Keratinocyte (primary cell): ENCODE measurements around the gene ADAT3. TPM values are rescaled to one million over a fixed set of nuclear protein-coding genes. Genes with fewer than 3 reads are reported as not detected.
A peak's percentile ranks its signal among the peaks of the same experiment; 100 is the strongest.

Experiments used
- DNase-seq: peaks from one replicate; pipeline ENCODE4 v3.0.0-alpha.2; 2011; ENCODE audit warnings: low read depth, missing footprints, low spot score
- FAIRE-seq: peaks from 2 replicates; lab custom pipeline; 2011; peaks lifted over from hg19 to GRCh38; lab: Jason Lieb, UNC
- H2AFZ ChIP-seq: 2 replicates; pipeline ENCODE4 v1.6.0; 2012; ENCODE audit warnings: low read length, control low read depth, inconsistent platforms; ENCODE audit not compliant: control insufficient read depth
- H3K27ac ChIP-seq: 2 replicates; pipeline ENCODE4 v1.5.1; 2011; ENCODE audit warnings: low read length; ENCODE audit not compliant: control insufficient read depth, insufficient read depth
- H3K27me3 ChIP-seq: 3 replicates; pipeline ENCODE4 v1.6.0; 2011; ENCODE audit warnings: low read length; ENCODE audit not compliant: control insufficient read depth, insufficient read depth; ENCODE audit errors: extremely low read depth
- H3K36me3 ChIP-seq, 2 experiments: 2 replicates in 1 of 2; 3 replicates in 1 of 2; pipeline ENCODE4 v1.5.1; 2011; ENCODE audit warnings: low read length in 2 of 2, mild to moderate bottlenecking in 1 of 2; ENCODE audit not compliant: control insufficient read depth in 2 of 2, insufficient read depth in 2 of 2; ENCODE audit errors: extremely low read depth in 1 of 2
- H3K4me1 ChIP-seq: 3 replicates; pipeline ENCODE4 v1.5.1; 2011; ENCODE audit warnings: low read length; ENCODE audit not compliant: control insufficient read depth, insufficient read depth; ENCODE audit errors: extremely low read depth
- H3K4me2 ChIP-seq: 3 replicates; pipeline ENCODE4 v1.6.0; 2011; ENCODE audit warnings: low read depth, low read length; ENCODE audit not compliant: control insufficient read depth, insufficient read depth; ENCODE audit errors: extremely low read depth
- H3K4me3 ChIP-seq, 3 experiments: fragments of 200-600 bp in 1 of 3; sonication (generic) in 1 of 3; 2 replicates in 2 of 3; 3 replicates in 1 of 3; pipeline ENCODE4 v1.5.1; 2011 to 2016; ENCODE audit warnings: low read length in 3 of 3, mild to moderate bottlenecking in 3 of 3, control low read depth in 2 of 3, inconsistent platforms in 1 of 3, low read depth in 1 of 3, mixed read lengths in 1 of 3, mixed run types in 1 of 3, moderate library complexity in 1 of 3; ENCODE audit not compliant: control insufficient read depth in 2 of 3, insufficient read depth in 2 of 3; ENCODE audit errors: extremely low read depth in 1 of 3
- H3K79me2 ChIP-seq: 2 replicates; pipeline ENCODE4 v1.6.0; 2012; ENCODE audit warnings: low read length; ENCODE audit not compliant: control insufficient read depth, insufficient read depth
- H3K9ac ChIP-seq: 3 replicates; pipeline ENCODE4 v1.6.0; 2011; ENCODE audit warnings: low read length; ENCODE audit not compliant: control insufficient read depth, insufficient read depth; ENCODE audit errors: extremely low read depth
- H3K9me1 ChIP-seq: 3 replicates; pipeline ENCODE4 v1.6.0; 2011; ENCODE audit warnings: low read length; ENCODE audit not compliant: control insufficient read depth, insufficient read depth; ENCODE audit errors: extremely low read depth
- H3K9me3 ChIP-seq: 2 replicates; pipeline ENCODE4 v1.5.1; 2012; ENCODE audit warnings: low read depth, low read length; ENCODE audit not compliant: control insufficient read depth
- H4K20me1 ChIP-seq: 3 replicates; pipeline ENCODE4 v1.6.0; 2011; ENCODE audit warnings: low read length; ENCODE audit not compliant: control insufficient read depth, insufficient read depth; ENCODE audit errors: extremely low read depth
- EZH2 ChIP-seq: IDR thresholded peaks from one replicate; pipeline ENCODE4 v1.6.1; 2012; ENCODE audit warnings: inconsistent platforms, mild to moderate bottlenecking, low read length, moderate library complexity
- dilution Hi-C: fragments of 300-500 bp; cut with MboI; formaldehyde crosslinking; loops from one replicate; pipeline ENCODE4 v1.7.0; 2020; ENCODE audit warnings: low sequenced_read_pairs; ENCODE audit not compliant: extremely low pct_ligation_motif_present
- polyA plus RNA-seq, 5 experiments: library from polyadenylated mRNA; depleted of rRNA in 3 of 5; stranded (reverse) in 3 of 5; stranded (forward) in 1 of 5; unstranded in 1 of 5; fragments of >200 nt; gene quantifications; 1 replicate in 1 of 5; 2 replicates in 3 of 5; 3 replicates in 1 of 5; pipeline versions ENCODE4 v1.2.1 to v1.2.3, GENCODE V29; 2011 to 2012; ENCODE audit warnings: missing spikeins in 2 of 5, low read depth in 1 of 5, low replicate concordance in 1 of 5
- TF ChIP-seq, protein P1 (sequence below), 3 experiments: IDR thresholded peaks in 1 of 3; conservative IDR thresholded peaks in 1 of 3; optimal IDR thresholded peaks in 1 of 3; 2 replicates in 2 of 3; 3 replicates in 1 of 3; pipeline versions ENCODE3 to v1.5.1; 2011; ENCODE audit warnings: low read length in 3 of 3, mild to moderate bottlenecking in 3 of 3, moderate library complexity in 2 of 3, control low read depth in 1 of 3, inconsistent platforms in 1 of 3; ENCODE audit not compliant: insufficient read depth in 2 of 3; ENCODE audit errors: extremely low read depth in 1 of 3

Gene ADAT3
- polyA plus RNA-seq, 1 donor (not counting 4 experiments of a cell fraction or from before 2014, with no cell fraction given) = 0.55 TPM

DNA sequence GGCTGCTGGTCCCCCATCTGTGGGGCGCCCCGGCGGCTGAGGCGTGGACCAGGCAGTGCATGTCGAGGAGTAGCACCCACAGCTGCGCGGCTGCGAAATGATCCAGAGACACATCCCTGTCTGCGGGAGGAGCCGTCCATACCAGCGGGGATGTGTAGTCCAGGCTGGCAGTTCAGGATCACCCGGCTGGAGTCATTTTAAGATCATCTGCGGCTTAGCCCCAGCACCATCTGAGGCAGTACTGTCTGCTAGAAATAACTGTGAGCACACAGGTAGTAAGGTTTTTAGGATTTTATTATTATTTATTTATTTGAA is 3.1 kb downstream of the ADAT3 start:
- DNase-seq (no peak), FAIRE-seq (no peak)
- Histone ChIP-seq H3K4me2 (peak overlapping the region; percentile 92), H3K9me1 (peaks cover 1% of the 10 kb centered on the region), H3K79me2 (peaks cover 64% of the 10 kb centered on the region), H3K36me3 (peaks cover 5 to 7% of the 10 kb centered on the region in 2 experiments), H3K9ac (peak overlapping the region; percentile 73), H3K27me3 (no peaks in the 10 kb centered on the region), H3K4me1 (peaks cover 38% of the 10 kb centered on the region), H3K9me3 (no peaks in the 10 kb centered on the region), H4K20me1 (peaks cover 5% of the 10 kb centered on the region), H3K27ac (no peak overlapping the region), H2AFZ (peak overlapping the region; percentile 10), H3K4me3 (peak overlapping the region; percentile 32 to 64 (median 64))
- dilution Hi-C loops = no loop called here
- TF ChIP-seq, protein P1, sequence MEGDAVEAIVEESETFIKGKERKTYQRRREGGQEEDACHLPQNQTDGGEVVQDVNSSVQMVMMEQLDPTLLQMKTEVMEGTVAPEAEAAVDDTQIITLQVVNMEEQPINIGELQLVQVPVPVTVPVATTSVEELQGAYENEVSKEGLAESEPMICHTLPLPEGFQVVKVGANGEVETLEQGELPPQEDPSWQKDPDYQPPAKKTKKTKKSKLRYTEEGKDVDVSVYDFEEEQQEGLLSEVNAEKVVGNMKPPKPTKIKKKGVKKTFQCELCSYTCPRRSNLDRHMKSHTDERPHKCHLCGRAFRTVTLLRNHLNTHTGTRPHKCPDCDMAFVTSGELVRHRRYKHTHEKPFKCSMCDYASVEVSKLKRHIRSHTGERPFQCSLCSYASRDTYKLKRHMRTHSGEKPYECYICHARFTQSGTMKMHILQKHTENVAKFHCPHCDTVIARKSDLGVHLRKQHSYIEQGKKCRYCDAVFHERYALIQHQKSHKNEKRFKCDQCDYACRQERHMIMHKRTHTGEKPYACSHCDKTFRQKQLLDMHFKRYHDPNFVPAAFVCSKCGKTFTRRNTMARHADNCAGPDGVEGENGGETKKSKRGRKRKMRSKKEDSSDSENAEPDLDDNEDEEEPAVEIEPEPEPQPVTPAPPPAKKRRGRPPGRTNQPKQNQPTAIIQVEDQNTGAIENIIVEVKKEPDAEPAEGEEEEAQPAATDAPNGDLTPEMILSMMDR (optimal IDR thresholded peaks at IDR 0.05 in 1 of 3, IDR thresholded peaks at IDR 0.05 in 1 of 3, conservative IDR thresholded peaks at IDR 0.05 in 1 of 3; ENCODE audit: extremely low read depth in 1 of 3, insufficient read depth in 2 of 3, low read length in 3 of 3) = no peak
- TF ChIP-seq EZH2 = no peak

DNA sequence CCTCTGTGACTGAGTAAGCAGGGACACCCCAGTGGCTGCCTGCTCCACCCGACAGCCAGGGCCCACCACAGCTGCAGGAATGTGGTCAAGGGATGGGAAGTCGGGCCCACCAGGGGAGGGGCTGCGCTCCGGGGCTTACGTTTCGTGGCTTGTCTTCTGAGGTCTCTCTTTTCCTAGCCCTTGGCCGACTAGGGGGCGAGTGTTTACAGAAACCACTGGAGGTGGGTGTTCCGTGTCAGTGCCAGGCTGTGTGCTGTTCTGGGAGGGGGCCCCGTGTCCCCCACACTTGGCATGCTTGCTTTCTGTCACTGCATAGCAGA is 4.5 kb downstream of the ADAT3 start:
- dilution Hi-C loops = no loop called here
- DNase-seq = no peak
- no peak overlapping the region for H3K4me2 ChIP-seq
- TF ChIP-seq, protein P1 (optimal IDR thresholded peaks at IDR 0.05 in 1 of 3, IDR thresholded peaks at IDR 0.05 in 1 of 3, conservative IDR thresholded peaks at IDR 0.05 in 1 of 3; ENCODE audit: extremely low read depth in 1 of 3, insufficient read depth in 2 of 3, low read length in 3 of 3) = no peak
- TF ChIP-seq EZH2 = no peak
- no peak overlapping the region for H2AFZ ChIP-seq
- H3K79me2 ChIP-seq = peaks cover 72% of the 10 kb centered on the region
- no peak overlapping the region for H3K27ac ChIP-seq
- peaks cover 6 to 11% of the 10 kb centered on the region in 2 experiments for H3K36me3 ChIP-seq
- FAIRE-seq = no peak
- H3K27me3 ChIP-seq = no peaks in the 10 kb centered on the region
- H3K9ac ChIP-seq = no peak overlapping the region
- H3K9me1 ChIP-seq = peaks cover 2% of the 10 kb centered on the region
- peaks cover 44% of the 10 kb centered on the region for H3K4me1 ChIP-seq
- peaks cover 13% of the 10 kb centered on the region for H4K20me1 ChIP-seq
- H3K9me3 ChIP-seq = no peaks in the 10 kb centered on the region
- H3K4me3 ChIP-seq = no peak overlapping the region
